ENCODE data around the gene SP6.

GRCh38 chr17:47850692-47851573, at the start of gene SP6:
- TF ChIP-seq ZFP30 (CRISPR knock-in tag; IDR thresholded peaks at IDR 0.05) (no peak), TOX (CRISPR knock-in tag; IDR thresholded peaks at IDR 0.05; ENCODE audit: borderline replicate concordance) (no peak)
